Endothelial cell (in vitro differentiated cells): ENCODE measurements around the gene SMPD3. TPM values are rescaled to one million over a fixed set of nuclear protein-coding genes. Genes with fewer than 3 reads are reported as not detected.

Experiments used
- DNase-seq: peaks from one replicate; pipeline ENCODE4 v3.0.0; 2021; ENCODE audit warnings: low spot score
- H3K27ac Mint-ChIP-seq: one replicate; pipeline ENCODE4 v1.8.0; 2021; ENCODE audit warnings: mixed read lengths, inconsistent platforms; ENCODE audit not compliant: unreplicated experiment
- H3K27me3 Mint-ChIP-seq: one replicate; pipeline ENCODE4 v1.8.0; 2021; ENCODE audit warnings: mild to moderate bottlenecking, moderate library complexity, mixed read lengths, inconsistent platforms; ENCODE audit not compliant: unreplicated experiment
- H3K36me3 Mint-ChIP-seq: one replicate; pipeline ENCODE4 v1.8.0; 2021; ENCODE audit warnings: mild to moderate bottlenecking, low read depth, mixed read lengths, inconsistent platforms; ENCODE audit not compliant: unreplicated experiment
- H3K4me1 Mint-ChIP-seq: one replicate; pipeline ENCODE4 v1.8.0; 2021; ENCODE audit warnings: mild to moderate bottlenecking, mixed read lengths, inconsistent platforms; ENCODE audit not compliant: unreplicated experiment
- H3K4me3 Mint-ChIP-seq: one replicate; pipeline ENCODE4 v1.8.0; 2021; ENCODE audit warnings: mild to moderate bottlenecking, mixed read lengths, inconsistent platforms; ENCODE audit not compliant: unreplicated experiment
- H3K9me3 Mint-ChIP-seq: one replicate; pipeline ENCODE4 v1.8.0; 2021; ENCODE audit warnings: mixed read lengths, inconsistent platforms; ENCODE audit not compliant: unreplicated experiment
- CTCF ChIP-seq: fragments of 200-600 bp; sonication (generic); IDR thresholded peaks from one replicate; pipeline ENCODE4 v1.5.0; 2021; ENCODE audit warnings: antibody characterized with exemption; ENCODE audit not compliant: unreplicated experiment
- total RNA-seq: library from RNA; stranded (reverse); fragmentation: NEBNext Ultra II Directional; extraction: Animal tissue kit (Norgen Biotek cat#: 25700); gene quantifications from one replicate; pipeline ENCODE4 v1.2.1, GENCODE V29; 2021; ENCODE audit not compliant: unreplicated experiment

The SMPD3 gene
- total RNA-seq, 1 donor from 2014 or later: not detected

- Mint-ChIP-seq H3K36me3 (no peaks in the 10 kb centered on the region), H3K9me3 (no peaks in the 10 kb centered on the region), H3K27ac (no peak overlapping the region), H3K4me1 (peaks cover 12% of the 10 kb centered on the region), H3K27me3 (peaks cover 2% of the 10 kb centered on the region), H3K4me3 (no peak overlapping the region)
- no peak for TF ChIP-seq CTCF
- no peak for DNase-seq
Measured at GRCh38 chr16:68480084-68480995, 32.0 kb upstream of the SMPD3 start.

- Mint-ChIP-seq H3K27ac (no peak overlapping the region), H3K9me3 (no peaks in the 10 kb centered on the region), H3K36me3 (no peaks in the 10 kb centered on the region), H3K27me3 (peaks cover 2% of the 10 kb centered on the region), H3K4me1 (peaks cover 20% of the 10 kb centered on the region), H3K4me3 (no peak overlapping the region)
- no peak for DNase-seq
- no peak for TF ChIP-seq CTCF
Measured at GRCh38 chr16:68479271-68479670, 31.0 kb upstream of the SMPD3 start.

- no peaks in the 10 kb centered on the region for H3K9me3 Mint-ChIP-seq
- no peak overlapping the region for H3K27ac Mint-ChIP-seq
- peaks cover 2% of the 10 kb centered on the region for H3K27me3 Mint-ChIP-seq
- H3K4me1 Mint-ChIP-seq: peaks cover 26% of the 10 kb centered on the region
- TF ChIP-seq CTCF: no peak
- DNase-seq: no peak
- H3K4me3 Mint-ChIP-seq: no peak overlapping the region
- H3K36me3 Mint-ChIP-seq: no peaks in the 10 kb centered on the region
Measured at GRCh38 chr16:68478526-68479250, 30.4 kb upstream of the SMPD3 start.

GRCh38 chr16:68475071-68475470 lies 26.8 kb upstream of the SMPD3 start:
- no peak for TF ChIP-seq CTCF
- Mint-ChIP-seq H3K27me3 (peaks cover 7% of the 10 kb centered on the region), H3K9me3 (no peaks in the 10 kb centered on the region), H3K27ac (no peak overlapping the region), H3K36me3 (no peaks in the 10 kb centered on the region), H3K4me1 (peaks cover 42% of the 10 kb centered on the region), H3K4me3 (no peak overlapping the region)
- DNase-seq: no peak
